AG09319 (cell line): ENCODE results near the gene MISP3.

Experiments used
- DNase-seq: peaks from one replicate; pipeline ENCODE4 v3.0.0-alpha.2; 2010; ENCODE audit warnings: low read depth; ENCODE audit errors: extremely low read depth
- TF ChIP-seq, protein P1 (sequence below): IDR thresholded peaks from 2 replicates; pipeline ENCODE4 v1.5.1; 2011; ENCODE audit warnings: low read depth, mild to moderate bottlenecking, inconsistent platforms, low read length, moderate library complexity

The MISP3 gene

DNA sequence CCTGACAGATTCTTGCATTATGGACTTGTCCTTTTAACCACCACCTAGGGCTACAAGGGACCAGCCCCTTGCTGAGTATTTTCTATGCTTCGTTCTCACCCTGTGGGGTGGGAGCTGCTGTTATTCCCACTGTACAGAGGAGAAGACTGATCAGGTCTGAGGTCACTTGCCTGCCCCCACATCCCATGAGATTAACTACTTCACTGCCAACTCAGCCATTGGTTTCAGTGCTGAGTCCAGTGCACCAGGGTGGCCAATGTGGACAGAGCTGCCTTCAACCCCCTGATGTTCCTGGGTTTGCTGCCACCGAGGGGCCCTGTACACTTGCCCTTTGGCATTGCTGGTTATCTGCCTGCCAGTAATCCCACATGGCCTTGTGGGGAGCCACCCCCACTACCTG lies 38.1 kb downstream of the MISP3 start:
- TF ChIP-seq, protein P1, sequence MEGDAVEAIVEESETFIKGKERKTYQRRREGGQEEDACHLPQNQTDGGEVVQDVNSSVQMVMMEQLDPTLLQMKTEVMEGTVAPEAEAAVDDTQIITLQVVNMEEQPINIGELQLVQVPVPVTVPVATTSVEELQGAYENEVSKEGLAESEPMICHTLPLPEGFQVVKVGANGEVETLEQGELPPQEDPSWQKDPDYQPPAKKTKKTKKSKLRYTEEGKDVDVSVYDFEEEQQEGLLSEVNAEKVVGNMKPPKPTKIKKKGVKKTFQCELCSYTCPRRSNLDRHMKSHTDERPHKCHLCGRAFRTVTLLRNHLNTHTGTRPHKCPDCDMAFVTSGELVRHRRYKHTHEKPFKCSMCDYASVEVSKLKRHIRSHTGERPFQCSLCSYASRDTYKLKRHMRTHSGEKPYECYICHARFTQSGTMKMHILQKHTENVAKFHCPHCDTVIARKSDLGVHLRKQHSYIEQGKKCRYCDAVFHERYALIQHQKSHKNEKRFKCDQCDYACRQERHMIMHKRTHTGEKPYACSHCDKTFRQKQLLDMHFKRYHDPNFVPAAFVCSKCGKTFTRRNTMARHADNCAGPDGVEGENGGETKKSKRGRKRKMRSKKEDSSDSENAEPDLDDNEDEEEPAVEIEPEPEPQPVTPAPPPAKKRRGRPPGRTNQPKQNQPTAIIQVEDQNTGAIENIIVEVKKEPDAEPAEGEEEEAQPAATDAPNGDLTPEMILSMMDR, result no peak
- DNase-seq, result no peak

DNA sequence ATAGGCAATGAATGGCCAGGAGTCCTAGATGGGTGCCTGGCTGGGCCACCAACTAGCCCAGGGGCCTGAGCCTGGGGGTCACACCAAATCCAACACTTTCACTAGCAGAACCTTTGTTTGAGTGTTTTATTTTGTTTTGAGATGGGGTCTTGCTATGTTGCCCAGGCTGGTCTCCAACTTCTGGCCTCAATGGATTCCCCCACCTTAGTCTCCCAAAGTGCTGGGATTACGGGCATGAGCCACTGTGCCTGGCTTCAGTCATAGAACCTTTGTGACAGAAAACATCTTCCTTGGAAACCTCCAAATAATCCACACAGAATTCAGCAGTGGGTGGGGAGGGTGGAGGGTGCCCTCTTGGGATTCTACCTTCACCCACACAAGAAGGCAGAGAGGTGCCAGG lies 38.9 kb downstream of the MISP3 start:
- no peak for DNase-seq
- TF ChIP-seq, protein P1, result no peak

DNA sequence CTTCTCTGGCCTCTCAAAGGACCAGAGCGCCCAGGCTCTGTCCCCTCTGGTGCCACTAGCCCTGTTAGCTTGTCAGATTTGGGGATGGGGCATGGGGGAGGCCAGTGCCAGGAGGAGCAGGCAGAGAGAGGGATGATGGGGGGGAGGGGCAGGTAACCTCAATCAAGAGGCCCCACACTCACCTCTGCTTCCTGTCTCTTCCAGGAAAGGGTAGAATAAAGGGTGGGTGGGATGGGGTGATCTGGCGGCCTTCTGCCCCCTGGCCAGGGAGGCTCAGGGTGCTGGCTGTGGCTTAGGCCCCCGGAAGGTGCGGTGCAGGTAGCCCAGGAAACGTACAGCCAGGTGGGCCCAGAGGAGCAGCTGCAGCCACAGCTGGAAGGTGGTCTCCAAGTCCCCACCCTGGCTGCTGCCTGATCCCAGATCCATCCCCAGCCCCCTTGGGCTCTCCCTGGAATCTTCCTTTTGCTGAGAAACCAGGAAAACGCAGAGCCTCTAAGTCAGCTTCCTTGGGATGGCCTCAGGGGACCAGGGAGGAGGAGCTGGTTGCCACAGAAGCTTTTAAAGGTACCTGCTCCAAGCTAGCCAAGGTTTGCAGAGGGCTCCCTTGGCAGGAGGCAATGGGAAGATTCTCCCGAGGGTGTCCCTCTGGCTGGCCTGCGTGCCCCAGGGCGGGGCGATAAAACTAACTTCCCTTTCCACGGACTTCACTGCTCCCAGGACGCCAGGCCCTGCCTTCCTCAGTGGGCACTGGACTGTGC lies 39.6 kb downstream of the MISP3 start:
- TF ChIP-seq, protein P1, result no peak

DNA sequence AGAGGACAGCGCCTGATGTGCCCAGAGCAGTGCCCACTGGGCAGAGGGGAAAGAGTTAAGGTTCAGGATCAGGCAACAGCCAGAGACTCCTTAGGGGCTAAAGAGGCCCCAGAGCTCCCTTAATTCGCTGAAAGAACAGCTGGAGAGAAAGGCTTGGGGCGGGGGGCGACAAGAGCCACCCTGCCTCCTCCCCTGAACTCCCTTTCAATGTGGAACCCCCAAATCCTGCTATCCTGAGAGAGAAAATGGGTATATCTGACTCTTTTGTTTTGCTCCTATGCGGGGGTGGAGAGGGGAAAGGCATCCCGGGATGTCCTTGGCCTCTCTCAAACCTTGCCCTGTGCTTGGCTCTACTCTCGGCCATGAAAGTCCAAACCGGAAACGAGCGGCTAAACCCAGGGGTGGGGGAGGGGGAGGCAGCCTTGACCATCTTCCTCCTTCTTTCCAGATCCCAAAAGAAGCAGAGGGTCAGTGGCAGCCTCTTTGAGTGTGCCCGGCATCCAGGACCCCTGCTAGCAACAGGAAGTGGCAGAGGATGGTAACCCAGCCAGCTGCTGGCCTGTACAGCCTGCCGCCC lies 40.3 kb downstream of the MISP3 start:
- TF ChIP-seq, protein P1, result no peak
- DNase-seq, result no peak

More for the DNA sequence above, 39.6 kb downstream of the MISP3 start:
- no peak for DNase-seq

DNA sequence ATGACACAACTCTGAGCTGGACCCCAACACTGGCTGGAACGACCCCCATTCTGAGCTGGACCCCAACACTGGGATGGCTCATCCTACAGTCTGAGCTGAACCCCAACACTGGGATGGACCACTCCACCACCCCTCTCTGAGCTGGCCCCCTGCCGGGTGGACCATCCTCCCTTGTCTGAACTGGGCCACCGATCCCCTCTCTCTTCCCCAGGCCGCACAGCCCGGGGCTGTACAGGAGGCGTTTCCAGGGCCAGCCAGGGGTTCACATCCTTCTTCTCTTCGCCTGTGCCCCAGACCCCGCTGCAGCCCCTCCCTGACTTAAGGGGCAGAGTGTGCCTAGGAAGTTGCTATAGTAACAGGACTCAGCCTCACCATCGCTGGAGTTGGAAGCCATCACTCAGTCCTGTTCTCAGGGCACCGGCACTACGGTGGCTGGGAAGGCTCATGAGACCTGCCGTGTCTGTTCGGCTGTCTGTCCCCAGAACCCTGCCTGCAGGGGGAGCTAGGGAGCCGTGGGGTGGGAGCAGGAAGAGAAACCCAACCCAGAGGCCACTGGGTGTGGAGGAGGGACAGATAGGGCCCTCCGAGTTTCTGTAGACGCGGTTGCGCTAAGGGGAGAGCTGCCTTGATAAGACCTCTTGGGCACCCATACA lies 41.3 kb downstream of the MISP3 start:
- TF ChIP-seq, protein P1, result peak; percentile 9; the same call in 1 of the 2 replicates

DNA sequence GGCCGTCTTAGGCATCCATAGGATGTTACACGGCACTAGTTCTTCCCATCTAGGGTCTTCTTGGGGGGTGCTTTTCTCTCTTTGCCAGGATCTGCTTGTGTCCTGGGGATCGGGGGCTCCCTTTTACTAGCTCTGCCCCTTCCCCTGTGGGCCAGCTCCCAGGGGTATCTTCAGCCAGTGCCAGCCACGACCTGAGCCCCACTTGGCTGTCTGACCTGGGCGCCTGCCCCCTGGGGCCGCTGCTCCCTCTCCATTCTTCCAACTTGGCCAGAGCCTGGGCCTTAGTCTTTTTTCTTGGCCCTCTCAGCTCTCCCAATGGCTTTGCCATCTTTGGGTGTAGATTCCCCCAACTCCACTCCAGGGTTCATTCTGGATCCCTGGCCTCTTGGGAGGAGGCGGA lies 41.9 kb downstream of the MISP3 start:
- TF ChIP-seq, protein P1, result no peak
- no peak for DNase-seq

More for the DNA sequence above, 41.3 kb downstream of the MISP3 start:
- DNase-seq, result no peak

DNA sequence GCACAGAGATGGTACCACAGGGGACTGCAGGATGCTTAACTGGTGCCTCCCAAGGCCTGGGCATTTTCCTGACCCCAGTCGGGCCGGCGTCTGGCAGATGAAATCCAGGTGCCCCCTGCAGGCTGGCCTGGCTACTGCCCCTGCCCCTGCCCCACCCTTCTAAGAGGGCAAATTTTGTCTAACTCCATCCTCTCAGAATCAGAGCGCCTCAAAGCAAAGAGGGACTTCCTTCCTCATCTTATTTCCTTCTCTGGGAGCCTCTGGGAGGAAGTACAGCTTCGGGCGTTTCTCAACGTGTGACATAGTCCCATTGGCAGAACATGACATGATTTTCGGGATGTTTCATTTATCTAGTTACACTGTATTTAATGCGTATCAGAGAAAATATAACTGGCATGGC lies 42.3 kb downstream of the MISP3 start:
- TF ChIP-seq, protein P1, result peak; percentile 38
- DNase-seq, result no peak
